Measurements from ENCODE around the gene ZC3H12D. TPM values are rescaled to one million over a fixed set of nuclear protein-coding genes. Genes with fewer than 3 reads are reported as not detected.

Gene ZC3H12D
- total and polyA plus RNA-seq, 2 experiments from 2014 or later = 0.07 TPM; not detected in 1

DNA sequence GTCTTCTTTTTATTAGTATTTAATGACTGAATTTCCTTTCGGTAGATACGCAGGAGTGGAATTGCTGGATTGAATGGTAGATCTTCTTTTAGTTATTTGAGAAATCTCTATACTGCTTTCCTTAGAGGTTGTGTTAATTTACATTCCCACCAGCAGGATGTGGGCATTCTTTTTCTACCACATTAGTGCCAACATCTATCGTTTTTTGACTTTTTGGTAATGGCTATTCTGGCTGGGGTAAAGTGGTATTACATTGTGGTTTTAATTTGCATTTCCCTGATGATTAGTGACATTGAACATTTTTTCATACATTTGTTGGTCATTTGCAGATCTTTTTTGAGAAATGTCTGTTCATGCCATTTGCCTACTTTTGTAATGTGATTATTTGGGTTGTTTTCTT is 47.6 kb downstream of the ZC3H12D start:
- no peaks in the 10 kb centered on the region for H4K20me1 ChIP-seq (replicated peaks; ENCODE audit: insufficient read depth)
- no peaks in the 10 kb centered on the region for H3K36me3 Mint-ChIP-seq (ENCODE audit: low read depth)
- H3K79me2 ChIP-seq (replicated peaks; ENCODE audit: insufficient read depth) = no peaks in the 10 kb centered on the region
- H3K4me3 Mint-ChIP-seq = no peak overlapping the region
- peaks cover 16% of the 10 kb centered on the region for H3K27me3 Mint-ChIP-seq (ENCODE audit: insufficient read depth, low read depth, poor library complexity)
- no peak overlapping the region for H3K4me2 ChIP-seq
- H3K4me1 ChIP-seq (ENCODE audit: insufficient read depth) = no peaks in the 10 kb centered on the region
- TF ChIP-seq ZNF114 (CRISPR knock-in tag; IDR thresholded peaks at IDR 0.05) = no peak
- TF ChIP-seq ZNF331 (CRISPR knock-in tag; IDR thresholded peaks at IDR 0.05; ENCODE audit: low read depth) = no peak
- no peak for TF ChIP-seq EZH2phosphoT487 (IDR thresholded peaks at IDR 0.05; ENCODE audit: unreplicated experiment)
- no peak for TF ChIP-seq EZH2 (IDR thresholded peaks at IDR 0.05; ENCODE audit: low read depth, unreplicated experiment)
- TF ChIP-seq, protein P1, sequence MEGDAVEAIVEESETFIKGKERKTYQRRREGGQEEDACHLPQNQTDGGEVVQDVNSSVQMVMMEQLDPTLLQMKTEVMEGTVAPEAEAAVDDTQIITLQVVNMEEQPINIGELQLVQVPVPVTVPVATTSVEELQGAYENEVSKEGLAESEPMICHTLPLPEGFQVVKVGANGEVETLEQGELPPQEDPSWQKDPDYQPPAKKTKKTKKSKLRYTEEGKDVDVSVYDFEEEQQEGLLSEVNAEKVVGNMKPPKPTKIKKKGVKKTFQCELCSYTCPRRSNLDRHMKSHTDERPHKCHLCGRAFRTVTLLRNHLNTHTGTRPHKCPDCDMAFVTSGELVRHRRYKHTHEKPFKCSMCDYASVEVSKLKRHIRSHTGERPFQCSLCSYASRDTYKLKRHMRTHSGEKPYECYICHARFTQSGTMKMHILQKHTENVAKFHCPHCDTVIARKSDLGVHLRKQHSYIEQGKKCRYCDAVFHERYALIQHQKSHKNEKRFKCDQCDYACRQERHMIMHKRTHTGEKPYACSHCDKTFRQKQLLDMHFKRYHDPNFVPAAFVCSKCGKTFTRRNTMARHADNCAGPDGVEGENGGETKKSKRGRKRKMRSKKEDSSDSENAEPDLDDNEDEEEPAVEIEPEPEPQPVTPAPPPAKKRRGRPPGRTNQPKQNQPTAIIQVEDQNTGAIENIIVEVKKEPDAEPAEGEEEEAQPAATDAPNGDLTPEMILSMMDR (conservative IDR thresholded peaks at IDR 0.05; ENCODE audit: low read depth in 2 of 2) = no peak
- TF ChIP-seq STAT1 (IDR thresholded peaks at IDR 0.05; ENCODE audit: unreplicated experiment) = no peak
- no peak for TF ChIP-seq NANOG (IDR thresholded peaks at IDR 0.05; ENCODE audit: borderline replicate concordance)
- TF ChIP-seq, protein P2, sequence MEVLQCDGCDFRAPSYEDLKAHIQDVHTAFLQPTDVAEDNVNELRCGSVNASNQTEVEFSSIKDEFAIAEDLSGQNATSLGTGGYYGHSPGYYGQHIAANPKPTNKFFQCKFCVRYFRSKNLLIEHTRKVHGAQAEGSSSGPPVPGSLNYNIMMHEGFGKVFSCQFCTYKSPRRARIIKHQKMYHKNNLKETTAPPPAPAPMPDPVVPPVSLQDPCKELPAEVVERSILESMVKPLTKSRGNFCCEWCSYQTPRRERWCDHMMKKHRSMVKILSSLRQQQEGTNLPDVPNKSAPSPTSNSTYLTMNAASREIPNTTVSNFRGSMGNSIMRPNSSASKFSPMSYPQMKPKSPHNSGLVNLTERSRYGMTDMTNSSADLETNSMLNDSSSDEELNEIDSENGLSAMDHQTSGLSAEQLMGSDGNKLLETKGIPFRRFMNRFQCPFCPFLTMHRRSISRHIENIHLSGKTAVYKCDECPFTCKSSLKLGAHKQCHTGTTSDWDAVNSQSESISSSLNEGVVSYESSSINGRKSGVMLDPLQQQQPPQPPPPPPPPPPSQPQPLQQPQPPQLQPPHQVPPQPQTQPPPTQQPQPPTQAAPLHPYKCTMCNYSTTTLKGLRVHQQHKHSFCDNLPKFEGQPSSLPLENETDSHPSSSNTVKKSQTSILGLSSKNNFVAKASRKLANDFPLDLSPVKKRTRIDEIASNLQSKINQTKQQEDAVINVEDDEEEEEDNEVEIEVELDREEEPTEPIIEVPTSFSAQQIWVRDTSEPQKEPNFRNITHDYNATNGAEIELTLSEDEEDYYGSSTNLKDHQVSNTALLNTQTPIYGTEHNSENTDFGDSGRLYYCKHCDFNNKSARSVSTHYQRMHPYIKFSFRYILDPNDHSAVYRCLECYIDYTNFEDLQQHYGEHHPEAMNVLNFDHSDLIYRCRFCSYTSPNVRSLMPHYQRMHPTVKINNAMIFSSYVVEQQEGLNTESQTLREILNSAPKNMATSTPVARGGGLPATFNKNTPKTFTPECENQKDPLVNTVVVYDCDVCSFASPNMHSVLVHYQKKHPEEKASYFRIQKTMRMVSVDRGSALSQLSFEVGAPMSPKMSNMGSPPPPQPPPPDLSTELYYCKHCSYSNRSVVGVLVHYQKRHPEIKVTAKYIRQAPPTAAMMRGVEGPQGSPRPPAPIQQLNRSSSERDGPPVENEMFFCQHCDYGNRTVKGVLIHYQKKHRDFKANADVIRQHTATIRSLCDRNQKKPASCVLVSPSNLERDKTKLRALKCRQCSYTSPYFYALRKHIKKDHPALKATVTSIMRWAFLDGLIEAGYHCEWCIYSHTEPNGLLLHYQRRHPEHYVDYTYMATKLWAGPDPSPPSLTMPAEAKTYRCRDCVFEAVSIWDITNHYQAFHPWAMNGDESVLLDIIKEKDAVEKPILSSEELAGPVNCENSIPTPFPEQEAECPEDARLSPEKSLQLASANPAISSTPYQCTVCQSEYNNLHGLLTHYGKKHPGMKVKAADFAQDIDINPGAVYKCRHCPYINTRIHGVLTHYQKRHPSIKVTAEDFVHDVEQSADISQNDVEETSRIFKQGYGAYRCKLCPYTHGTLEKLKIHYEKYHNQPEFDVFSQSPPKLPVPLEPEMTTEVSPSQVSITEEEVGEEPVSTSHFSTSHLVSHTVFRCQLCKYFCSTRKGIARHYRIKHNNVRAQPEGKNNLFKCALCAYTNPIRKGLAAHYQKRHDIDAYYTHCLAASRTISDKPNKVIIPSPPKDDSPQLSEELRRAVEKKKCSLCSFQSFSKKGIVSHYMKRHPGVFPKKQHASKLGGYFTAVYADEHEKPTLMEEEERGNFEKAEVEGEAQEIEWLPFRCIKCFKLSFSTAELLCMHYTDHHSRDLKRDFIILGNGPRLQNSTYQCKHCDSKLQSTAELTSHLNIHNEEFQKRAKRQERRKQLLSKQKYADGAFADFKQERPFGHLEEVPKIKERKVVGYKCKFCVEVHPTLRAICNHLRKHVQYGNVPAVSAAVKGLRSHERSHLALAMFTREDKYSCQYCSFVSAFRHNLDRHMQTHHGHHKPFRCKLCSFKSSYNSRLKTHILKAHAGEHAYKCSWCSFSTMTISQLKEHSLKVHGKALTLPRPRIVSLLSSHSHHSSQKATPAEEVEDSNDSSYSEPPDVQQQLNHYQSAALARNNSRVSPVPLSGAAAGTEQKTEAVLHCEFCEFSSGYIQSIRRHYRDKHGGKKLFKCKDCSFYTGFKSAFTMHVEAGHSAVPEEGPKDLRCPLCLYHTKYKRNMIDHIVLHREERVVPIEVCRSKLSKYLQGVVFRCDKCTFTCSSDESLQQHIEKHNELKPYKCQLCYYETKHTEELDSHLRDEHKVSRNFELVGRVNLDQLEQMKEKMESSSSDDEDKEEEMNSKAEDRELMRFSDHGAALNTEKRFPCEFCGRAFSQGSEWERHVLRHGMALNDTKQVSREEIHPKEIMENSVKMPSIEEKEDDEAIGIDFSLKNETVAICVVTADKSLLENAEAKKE (CRISPR knock-in tag; IDR thresholded peaks at IDR 0.05) = no peak
- no peak for TF ChIP-seq POLR2AphosphoS5 (IDR thresholded peaks at IDR 0.05; ENCODE audit: low read depth)
- TF ChIP-seq, protein P3, sequence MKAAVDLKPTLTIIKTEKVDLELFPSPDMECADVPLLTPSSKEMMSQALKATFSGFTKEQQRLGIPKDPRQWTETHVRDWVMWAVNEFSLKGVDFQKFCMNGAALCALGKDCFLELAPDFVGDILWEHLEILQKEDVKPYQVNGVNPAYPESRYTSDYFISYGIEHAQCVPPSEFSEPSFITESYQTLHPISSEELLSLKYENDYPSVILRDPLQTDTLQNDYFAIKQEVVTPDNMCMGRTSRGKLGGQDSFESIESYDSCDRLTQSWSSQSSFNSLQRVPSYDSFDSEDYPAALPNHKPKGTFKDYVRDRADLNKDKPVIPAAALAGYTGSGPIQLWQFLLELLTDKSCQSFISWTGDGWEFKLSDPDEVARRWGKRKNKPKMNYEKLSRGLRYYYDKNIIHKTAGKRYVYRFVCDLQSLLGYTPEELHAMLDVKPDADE (IDR thresholded peaks at IDR 0.05) = no peak
- TF ChIP-seq JUNB (IDR thresholded peaks at IDR 0.05; ENCODE audit: unreplicated experiment) = no peak
- no peak for TF ChIP-seq CREB1 (CRISPR knock-in tag; IDR thresholded peaks at IDR 0.05; ENCODE audit: low read depth)
- H2AFZ ChIP-seq = no peak overlapping the region
- no peak overlapping the region for H3K27ac Mint-ChIP-seq
- H3F3A ChIP-seq (replicated peaks; ENCODE audit: low read depth) = no peaks in the 10 kb centered on the region
- DNase-seq (ENCODE audit: low spot score) (no peak), ATAC-seq (no peak)
- H3K9me3 Mint-ChIP-seq = no peaks in the 10 kb centered on the region
- no peak overlapping the region for H3K4me3 ChIP-seq
- no peaks in the 10 kb centered on the region for H3K27me3 ChIP-seq (ENCODE audit: insufficient read depth)
- no peaks in the 10 kb centered on the region for H3K36me3 ChIP-seq (ENCODE audit: insufficient read depth)
- H3K4me1 Mint-ChIP-seq = peaks cover 11% of the 10 kb centered on the region; the same call in 2 of the 3 replicates
- H3K9me2 ChIP-seq (ENCODE audit: insufficient read depth) = no peaks in the 10 kb centered on the region
- no peak overlapping the region for H3K27ac ChIP-seq (ENCODE audit: low read depth)
